Measurements from ENCODE around the gene PKDREJ. TPM values are rescaled to one million over a fixed set of nuclear protein-coding genes. Genes with fewer than 3 reads are reported as not detected.
A peak's percentile ranks its signal among the peaks of the same experiment; 100 is the strongest.

Gene PKDREJ
- total and polyA plus RNA-seq, 2 donors (not counting 1 experiment from before 2014, with no cell fraction given): under 0.01 TPM; not detected in 1

DNA sequence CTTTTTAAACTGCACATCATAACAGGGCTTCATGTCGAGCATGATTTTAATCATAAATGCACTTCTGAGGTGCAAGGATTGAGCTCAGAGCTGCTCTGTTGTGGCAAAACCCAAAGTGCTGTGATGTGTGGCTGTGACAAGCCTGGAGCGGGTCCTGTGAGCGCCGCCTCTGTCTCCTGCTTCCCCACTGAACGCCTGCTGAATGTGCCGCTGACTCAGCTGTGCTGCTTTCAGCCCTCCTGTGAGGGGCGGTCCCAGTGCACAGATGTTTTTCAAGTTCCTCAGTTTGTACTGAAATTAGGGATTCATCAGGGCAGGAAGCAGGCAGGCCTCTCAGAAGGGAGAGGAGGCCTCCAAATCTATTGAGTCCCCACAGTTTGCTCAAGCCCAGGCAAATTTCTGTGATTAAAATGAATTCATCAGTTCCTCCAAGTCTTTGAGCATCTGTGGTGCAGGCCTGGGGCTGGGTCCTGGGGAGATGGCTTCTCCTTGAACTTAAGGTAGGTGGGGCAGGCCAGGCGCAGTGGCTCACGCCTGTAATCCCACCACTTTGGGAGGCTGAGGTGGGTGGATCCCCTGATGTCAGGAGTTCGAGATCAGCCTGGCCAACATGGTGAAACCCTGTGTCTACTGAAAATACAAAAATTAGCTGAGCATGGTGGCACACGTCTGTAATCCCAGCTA, 30.6 kb upstream of the PKDREJ start:
- Histone ChIP-seq H2AFZ (ENCODE audit: low read length) (no peak overlapping the region), H4K20me1 (ENCODE audit: control insufficient read depth, extremely low read depth, insufficient read depth, low read length) (no peaks in the 10 kb centered on the region), H3K79me2 (ENCODE audit: control insufficient read depth, insufficient read depth, low read length) (peaks cover 15% of the 10 kb centered on the region), H3K4me1 (ENCODE audit: control insufficient read depth, extremely low read depth, insufficient read depth, low read length) (peaks cover 9% of the 10 kb centered on the region), H3K4me3 (replicated peaks in 1 of 4; ENCODE audit: control extremely low read depth in 1 of 4, insufficient read depth in 1 of 4, low read depth in 3 of 4, low read length in 4 of 4) (no peak overlapping the region), H3K9me3 (ENCODE audit: control insufficient read depth, insufficient read depth, low read depth, low read length) (no peaks in the 10 kb centered on the region), H3K9ac (ENCODE audit: insufficient read depth, low read length) (no peak overlapping the region), H3K27ac (ENCODE audit: insufficient read depth, low read length) (no peak overlapping the region), H3K4me2 (ENCODE audit: extremely low read depth, insufficient read depth, low read length) (no peak overlapping the region), H3K36me3 (ENCODE audit: control insufficient read depth, insufficient read depth, low read length) (peaks cover 8% of the 10 kb centered on the region), H3K27me3 (ENCODE audit: control insufficient read depth, insufficient read depth, low read length) (no peaks in the 10 kb centered on the region)
- TF ChIP-seq EZH2 (IDR thresholded peaks at IDR 0.05; ENCODE audit: low read length, missing control alignments): no peak
- TF ChIP-seq, protein P1, sequence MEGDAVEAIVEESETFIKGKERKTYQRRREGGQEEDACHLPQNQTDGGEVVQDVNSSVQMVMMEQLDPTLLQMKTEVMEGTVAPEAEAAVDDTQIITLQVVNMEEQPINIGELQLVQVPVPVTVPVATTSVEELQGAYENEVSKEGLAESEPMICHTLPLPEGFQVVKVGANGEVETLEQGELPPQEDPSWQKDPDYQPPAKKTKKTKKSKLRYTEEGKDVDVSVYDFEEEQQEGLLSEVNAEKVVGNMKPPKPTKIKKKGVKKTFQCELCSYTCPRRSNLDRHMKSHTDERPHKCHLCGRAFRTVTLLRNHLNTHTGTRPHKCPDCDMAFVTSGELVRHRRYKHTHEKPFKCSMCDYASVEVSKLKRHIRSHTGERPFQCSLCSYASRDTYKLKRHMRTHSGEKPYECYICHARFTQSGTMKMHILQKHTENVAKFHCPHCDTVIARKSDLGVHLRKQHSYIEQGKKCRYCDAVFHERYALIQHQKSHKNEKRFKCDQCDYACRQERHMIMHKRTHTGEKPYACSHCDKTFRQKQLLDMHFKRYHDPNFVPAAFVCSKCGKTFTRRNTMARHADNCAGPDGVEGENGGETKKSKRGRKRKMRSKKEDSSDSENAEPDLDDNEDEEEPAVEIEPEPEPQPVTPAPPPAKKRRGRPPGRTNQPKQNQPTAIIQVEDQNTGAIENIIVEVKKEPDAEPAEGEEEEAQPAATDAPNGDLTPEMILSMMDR (conservative IDR thresholded peaks at IDR 0.05 in 1 of 2, IDR thresholded peaks at IDR 0.05 in 1 of 2; ENCODE audit: low read depth in 1 of 2, low read length in 2 of 2): no peak
- peak; percentile 56 to 63 for DNase-seq (ENCODE audit: low read depth in 2 of 2)

DNA sequence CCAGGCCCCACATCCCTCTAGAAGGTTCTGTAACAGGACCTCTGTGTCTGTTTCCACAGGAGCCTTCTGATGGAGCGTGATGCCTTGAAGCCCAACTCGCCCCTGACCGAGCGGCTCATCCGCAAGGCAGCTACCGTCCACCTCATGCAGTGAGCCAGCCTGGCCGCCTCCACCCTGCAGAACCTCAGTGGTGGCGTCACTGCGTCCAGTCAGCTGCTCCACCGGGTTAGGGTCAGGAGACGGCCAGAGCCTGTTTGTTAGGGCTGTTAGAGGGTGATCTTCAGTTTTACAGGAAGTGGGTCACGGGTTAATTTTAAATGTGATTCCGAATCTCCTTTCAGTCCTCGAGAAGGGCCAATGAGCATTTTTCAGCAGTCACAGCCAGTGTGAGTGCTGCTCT, 29.6 kb upstream of the PKDREJ start:
- H2AFZ ChIP-seq (ENCODE audit: low read length): no peak overlapping the region
- H3K27ac ChIP-seq (ENCODE audit: insufficient read depth, low read length): no peak overlapping the region
- TF ChIP-seq EZH2 (IDR thresholded peaks at IDR 0.05; ENCODE audit: low read length, missing control alignments): no peak
- TF ChIP-seq, protein P1 (conservative IDR thresholded peaks at IDR 0.05 in 1 of 2, IDR thresholded peaks at IDR 0.05 in 1 of 2; ENCODE audit: low read depth in 1 of 2, low read length in 2 of 2): no peak

DNA sequence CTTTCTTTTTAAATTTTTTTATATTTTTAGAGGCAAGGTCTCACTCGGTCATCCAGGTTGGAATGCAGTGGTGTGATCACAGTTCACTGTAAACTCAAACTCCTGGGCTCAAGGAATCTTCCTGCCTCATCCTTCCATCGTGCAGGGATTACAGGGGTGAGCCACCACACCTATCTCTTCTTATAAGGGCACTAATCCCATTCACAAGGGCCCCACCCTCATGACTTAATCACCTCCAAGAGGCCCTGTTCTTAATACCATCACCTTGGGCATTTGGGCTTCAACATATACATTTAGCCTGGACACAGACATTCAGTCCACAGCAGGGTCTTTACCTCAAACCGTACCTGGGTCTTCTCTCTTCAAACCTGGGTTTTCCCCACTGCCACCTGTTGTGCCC, 29.0 kb upstream of the PKDREJ start:
- Histone ChIP-seq H4K20me1 (ENCODE audit: control insufficient read depth, extremely low read depth, insufficient read depth, low read length) (no peaks in the 10 kb centered on the region), H3K4me2 (ENCODE audit: extremely low read depth, insufficient read depth, low read length) (no peak overlapping the region), H3K27ac (ENCODE audit: insufficient read depth, low read length) (no peak overlapping the region), H3K79me2 (ENCODE audit: control insufficient read depth, insufficient read depth, low read length) (peaks cover under 1% of the 10 kb centered on the region), H3K27me3 (ENCODE audit: control insufficient read depth, insufficient read depth, low read length) (no peaks in the 10 kb centered on the region), H3K4me3 (replicated peaks in 1 of 4; ENCODE audit: control extremely low read depth in 1 of 4, insufficient read depth in 1 of 4, low read depth in 3 of 4, low read length in 4 of 4) (no peak overlapping the region), H3K4me1 (ENCODE audit: control insufficient read depth, extremely low read depth, insufficient read depth, low read length) (peaks cover 4% of the 10 kb centered on the region), H3K36me3 (ENCODE audit: control insufficient read depth, insufficient read depth, low read length) (peaks cover 7% of the 10 kb centered on the region), H3K9ac (ENCODE audit: insufficient read depth, low read length) (no peak overlapping the region), H2AFZ (ENCODE audit: low read length) (no peak overlapping the region), H3K9me3 (ENCODE audit: control insufficient read depth, insufficient read depth, low read depth, low read length) (no peaks in the 10 kb centered on the region)
- TF ChIP-seq, protein P1 (conservative IDR thresholded peaks at IDR 0.05 in 1 of 2, IDR thresholded peaks at IDR 0.05 in 1 of 2; ENCODE audit: low read depth in 1 of 2, low read length in 2 of 2): no peak
- no peak for TF ChIP-seq EZH2 (IDR thresholded peaks at IDR 0.05; ENCODE audit: low read length, missing control alignments)
- no peak for DNase-seq (ENCODE audit: low read depth in 2 of 2)

More for the DNA sequence above, 29.6 kb upstream of the PKDREJ start:
- H3K79me2 ChIP-seq (ENCODE audit: control insufficient read depth, insufficient read depth, low read length): peaks cover 7% of the 10 kb centered on the region
- H3K27me3 ChIP-seq (ENCODE audit: control insufficient read depth, insufficient read depth, low read length): no peaks in the 10 kb centered on the region
- H3K4me3 ChIP-seq (replicated peaks in 1 of 4; ENCODE audit: control extremely low read depth in 1 of 4, insufficient read depth in 1 of 4, low read depth in 3 of 4, low read length in 4 of 4): no peak overlapping the region
- no peak overlapping the region for H3K4me2 ChIP-seq (ENCODE audit: extremely low read depth, insufficient read depth, low read length)
- H3K4me1 ChIP-seq (ENCODE audit: control insufficient read depth, extremely low read depth, insufficient read depth, low read length): peaks cover 9% of the 10 kb centered on the region
- H3K9me3 ChIP-seq (ENCODE audit: control insufficient read depth, insufficient read depth, low read depth, low read length): no peaks in the 10 kb centered on the region
- no peak for DNase-seq (ENCODE audit: low read depth in 2 of 2)
- H4K20me1 ChIP-seq (ENCODE audit: control insufficient read depth, extremely low read depth, insufficient read depth, low read length): no peaks in the 10 kb centered on the region
- H3K36me3 ChIP-seq (ENCODE audit: control insufficient read depth, insufficient read depth, low read length): peaks cover 7% of the 10 kb centered on the region
- H3K9ac ChIP-seq (ENCODE audit: insufficient read depth, low read length): no peak overlapping the region

All from fibroblast of lung (primary cell).